ENCODE data around the gene C1QTNF6.
"Not testable (repeated sequence)": the region's sequence is repeated elsewhere in the genome, so short reads cannot be mapped to it uniquely, and the experiment has no call there.

C1QTNF6 gene

DNA sequence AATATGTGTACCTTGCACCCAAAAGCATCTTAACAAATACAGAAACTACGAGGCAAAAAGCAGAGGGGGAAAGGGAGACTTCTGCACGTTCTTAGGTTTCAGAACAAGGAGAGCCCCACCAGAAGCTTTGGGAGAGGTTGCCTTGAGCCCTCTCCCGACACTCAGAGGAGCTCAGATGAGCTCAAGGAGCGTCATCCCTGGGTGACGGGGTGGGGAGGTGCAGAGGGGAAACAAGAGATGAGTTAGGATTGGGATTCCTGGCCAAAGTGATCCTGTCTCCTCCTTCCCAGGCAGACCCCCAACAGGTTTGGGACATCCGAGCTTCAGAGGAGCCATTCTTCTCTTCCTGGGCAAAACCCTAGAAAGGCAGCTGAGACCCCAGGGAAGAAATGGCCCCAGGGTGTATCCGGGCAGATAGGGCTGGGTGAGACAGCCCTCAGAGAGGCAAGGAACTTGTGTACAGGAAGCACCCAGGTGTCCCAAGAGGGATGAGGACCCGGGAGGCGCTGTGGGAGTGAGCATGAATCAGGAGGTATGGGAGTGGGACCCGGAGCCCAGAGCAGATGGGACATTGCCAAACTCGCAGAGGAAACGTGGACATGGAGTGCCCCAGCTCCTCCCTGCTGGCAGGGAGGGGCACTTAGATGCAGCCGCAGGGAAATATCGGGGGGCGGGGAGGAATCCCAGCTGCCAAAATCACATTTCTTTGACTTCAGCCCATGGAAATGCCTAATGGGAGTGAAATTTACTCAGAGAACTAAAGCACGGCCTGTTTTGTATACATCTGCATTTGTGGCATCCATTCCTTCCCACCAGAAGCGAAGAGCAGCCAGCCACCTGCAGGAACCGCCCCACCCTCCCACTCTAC is 12.4 kb downstream of the C1QTNF6 start:
- FAIRE-seq: no peak

DNA sequence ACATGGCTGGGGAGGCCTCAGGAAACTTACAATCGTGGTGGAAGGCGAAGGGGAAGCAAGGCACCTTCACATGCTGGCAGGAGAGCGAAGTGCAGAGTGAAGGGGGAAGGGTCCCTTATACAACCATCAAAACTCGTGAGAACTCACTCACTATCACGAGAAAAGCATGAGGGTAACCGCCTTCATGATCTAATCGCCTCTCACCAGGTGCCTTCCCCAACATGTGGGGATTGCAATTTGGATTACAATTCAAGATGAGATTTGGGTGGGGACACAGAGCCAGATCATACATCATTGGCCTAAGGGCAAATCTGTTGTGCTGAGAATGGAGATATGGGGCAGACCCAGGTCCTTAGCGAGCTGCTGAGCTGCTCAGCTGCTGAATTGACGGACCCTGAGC is 13.1 kb downstream of the C1QTNF6 start:
- no peak for FAIRE-seq

DNA sequence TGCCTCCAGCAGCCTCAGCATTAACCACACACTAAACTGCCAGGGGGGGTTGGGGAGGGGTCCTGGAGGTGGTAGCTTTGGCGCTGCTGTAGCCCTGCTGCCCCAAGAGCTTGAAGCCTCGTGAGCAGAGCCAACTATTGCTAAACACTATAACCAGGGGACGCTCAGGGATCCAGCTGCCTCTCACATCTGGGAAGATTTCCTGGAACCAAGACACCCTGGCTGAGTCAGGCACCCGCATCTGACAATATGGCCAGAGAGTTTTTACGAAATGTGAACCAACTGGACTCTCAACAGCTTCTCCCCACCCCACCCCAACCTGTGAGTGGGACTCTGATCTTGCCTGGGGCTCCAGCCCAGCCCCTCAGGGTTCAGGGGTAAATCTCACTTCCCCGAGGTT is 14.3 kb downstream of the C1QTNF6 start:
- FAIRE-seq: no peak

DNA sequence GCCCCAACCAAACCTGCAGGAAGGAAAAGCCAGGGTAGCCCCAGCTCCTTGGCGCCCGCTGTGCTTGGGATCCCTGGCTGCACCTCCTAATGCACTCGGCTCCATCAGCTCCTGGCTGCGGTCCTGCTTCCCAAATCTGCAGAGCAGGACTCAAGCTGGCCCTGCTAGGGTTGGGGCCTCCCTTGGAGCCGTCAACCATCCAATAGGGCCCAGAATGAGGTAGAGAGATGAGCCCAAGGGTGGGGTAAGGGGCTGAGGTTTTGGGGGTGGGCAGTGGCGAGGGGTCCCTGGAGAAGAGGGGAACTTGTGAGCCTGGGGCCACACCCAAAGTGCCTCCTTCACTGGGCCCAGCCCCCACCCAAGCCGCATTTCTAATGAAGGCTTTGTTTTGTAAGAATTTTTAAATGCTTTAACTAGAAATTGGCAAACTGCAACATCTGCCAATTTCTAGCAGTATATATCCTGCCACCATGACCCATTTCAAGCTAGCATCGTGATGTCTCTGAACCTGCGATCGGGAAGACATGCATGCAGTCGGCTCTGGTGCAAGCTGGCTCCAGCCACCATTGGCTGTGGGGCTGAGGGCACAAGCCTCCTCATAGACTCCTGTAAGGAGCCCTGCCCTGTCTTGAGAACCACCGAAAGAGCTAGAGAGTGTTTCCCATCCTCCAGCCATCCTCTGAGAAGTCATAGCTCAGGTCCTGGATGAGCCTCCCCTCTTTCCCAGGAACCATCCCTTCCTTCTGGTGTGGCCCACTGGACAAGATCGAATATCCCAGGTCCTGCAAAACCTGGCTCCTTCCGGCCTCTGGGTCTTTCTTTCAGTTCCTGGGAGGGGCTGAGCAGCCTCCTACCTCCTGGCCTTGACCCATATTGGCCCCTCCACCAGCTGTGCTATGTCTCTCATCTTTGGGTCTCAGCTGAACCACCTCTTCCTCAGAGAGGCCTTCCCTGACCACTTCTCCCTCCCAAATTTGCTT is 15.5 kb downstream of the C1QTNF6 start:
- FAIRE-seq: no peak

DNA sequence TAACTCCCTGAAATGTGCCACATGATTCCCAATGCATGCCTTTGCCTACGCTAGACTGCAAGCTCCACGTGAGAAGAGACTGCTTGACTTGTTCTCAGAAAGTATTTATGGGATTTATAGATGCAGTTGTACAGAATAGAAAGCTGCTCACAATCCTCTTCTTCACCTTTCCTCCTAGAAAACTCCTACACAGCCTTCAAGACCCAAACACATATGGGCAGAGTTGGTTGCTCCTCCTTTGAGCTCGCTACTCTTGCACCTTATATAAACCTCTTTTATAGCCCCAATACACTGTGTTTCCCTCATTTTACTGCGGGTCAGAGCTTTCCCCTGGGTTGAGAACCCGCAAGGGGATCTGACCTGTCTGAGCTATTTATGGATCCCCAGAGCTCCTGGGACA is 16.4 kb downstream of the C1QTNF6 start:
- no peak for FAIRE-seq

DNA sequence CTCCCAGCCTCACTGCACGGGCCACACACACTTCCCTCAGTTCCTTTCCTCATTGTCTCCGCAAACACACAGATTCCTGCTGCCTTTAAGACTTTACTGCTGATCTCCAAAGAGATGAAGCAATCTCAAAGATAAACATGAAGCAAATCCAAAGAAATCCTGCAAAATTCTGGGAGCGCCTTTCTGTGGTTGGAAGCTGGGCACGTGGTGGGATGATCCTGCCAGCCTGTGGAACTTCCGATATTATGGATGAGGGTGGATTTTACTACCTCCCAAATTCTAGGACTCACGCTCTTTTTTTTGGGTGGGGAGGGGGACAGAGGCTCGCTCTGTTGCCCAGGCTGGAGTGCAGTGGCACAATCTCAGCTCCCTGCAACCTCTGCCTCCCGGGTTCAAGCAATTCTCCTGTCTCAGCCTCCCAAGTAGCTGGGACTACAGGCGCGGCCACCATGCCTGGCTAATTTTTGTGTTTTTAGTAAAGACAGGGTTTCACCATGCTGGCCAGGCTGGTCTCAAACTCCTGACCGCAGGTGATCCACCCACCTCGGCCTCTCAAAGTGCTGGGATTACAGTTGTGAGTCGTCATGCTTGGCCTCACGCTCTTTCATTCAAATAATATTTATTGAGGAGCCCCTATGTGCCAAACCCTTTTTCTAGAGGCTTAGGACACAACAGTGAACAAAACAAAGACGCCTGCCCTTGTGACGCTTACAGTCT is 17.2 kb downstream of the C1QTNF6 start:
- FAIRE-seq: not testable (repeated sequence)

DNA sequence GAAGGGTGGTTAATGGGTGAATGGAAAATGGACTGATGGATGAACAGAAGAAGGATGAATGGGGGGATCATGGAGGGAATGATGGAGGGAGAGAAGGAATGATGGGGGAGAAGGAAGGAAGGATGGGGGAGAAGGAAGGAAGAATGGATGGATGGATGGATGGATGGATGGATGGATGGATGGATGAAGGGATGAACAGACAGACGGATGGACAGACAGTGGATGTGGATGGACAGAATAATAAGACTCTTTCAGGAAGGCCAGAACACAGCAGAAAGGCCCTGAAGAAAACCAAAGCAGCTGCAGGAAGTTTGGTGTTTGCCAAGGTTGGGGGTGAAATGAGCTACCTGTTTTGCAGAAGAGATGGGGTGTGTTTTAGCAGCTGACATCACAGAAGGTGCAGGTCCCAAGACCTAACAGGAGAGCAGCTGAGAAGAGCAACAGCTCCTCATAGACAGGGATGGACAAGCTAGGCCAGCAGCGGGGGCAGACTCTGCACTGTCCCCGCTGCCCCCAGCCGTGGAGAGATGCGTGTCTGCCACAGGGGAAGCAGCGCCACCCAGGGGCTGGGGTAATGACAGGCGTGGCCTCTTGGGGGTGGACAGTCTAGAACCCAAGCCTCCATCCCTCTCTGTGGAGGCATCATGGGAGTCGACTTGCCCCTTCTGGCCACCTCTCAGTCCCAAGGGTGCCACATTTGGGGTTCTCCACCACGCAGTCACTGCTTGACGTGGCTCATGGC is 17.9 kb downstream of the C1QTNF6 start:
- FAIRE-seq: no peak

DNA sequence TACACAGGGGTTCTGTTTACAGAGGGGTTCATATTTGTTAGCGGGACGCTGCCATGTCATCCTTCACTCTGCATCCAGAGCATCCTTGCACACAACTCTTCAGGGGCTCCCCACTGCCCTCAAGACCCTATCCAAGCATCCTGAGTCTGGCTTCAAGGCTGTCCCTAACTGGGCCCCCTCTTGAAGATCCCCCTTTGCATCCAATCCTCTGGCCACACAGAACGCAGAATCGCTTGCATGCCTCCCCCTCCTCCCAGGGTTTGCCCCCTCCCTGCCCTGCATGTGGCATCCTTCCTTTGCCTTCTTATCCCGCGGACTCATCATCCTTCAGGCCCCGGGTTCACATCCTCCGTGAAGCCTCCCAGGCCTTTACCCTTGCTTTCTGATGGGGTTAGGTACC is 18.6 kb downstream of the C1QTNF6 start:
- FAIRE-seq: no peak

DNA sequence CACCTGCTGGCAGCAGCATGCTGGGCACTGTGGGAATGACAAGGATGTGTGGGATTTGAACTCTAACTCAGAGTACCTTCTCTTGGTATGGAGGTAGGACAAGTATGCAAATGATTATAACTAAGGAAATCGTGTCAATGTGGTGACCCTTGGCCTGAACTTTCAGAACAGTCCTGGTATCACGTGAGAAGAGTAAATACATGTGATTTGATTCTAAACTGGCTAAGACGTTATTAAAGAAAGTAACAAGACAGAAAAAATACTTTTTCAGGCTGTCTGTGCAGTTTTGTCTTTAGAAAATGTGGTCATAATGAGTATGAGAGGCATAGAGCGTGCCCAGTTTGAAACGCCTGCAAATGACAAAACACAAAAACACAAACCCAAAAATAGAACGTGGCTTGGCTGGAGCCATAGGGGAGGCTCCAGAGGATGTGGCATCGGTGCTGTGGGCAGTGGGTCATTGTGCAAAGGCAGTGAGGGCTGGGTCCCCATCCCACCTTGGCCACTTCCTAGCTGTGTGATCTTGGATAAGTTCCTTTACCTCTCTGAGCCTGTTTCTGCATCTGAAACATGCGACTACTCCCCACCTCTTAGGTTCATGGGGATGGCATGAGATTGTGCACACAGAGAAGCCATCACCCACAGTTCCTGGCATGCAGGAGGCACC is 19.9 kb downstream of the C1QTNF6 start:
- FAIRE-seq: no peak

DNA sequence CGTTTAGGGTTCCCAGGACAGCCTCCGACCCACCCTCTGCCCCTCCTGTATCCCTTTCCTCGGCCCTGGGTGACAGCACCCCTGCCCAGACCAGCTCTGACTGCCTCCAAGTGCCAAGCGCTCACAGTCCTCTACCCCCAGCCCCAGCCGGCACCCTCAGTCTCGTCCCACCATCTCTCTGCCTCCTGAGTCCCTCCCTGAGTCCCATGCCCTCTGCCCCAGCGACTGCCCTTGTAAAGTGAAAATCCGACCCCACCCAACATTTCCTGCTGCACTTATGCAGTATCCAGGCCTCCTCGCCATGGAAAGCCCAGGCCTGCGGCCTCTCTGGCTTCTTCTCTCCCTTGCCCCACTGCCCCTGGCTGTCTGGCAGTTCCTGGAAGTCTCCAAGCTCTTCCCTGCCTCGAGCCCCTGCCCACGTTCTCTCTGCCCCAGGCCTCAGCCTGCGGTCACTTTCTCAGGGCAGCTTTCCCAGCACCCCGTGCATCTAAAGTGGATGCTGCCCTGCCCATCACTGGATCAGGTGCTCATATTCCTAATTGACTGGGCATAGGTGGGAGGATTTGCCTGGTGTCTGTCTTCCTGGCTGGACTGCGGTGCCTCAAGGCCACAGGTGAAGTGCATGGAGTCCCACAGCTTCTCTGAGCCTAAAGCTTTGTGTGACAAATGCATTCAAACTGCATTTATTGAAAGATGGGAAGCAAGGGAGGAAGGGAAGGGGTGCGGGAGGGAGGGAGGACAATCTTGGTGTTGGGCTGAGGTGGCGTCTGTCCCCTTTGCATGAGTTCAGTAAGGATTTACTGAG is 20.7 kb downstream of the C1QTNF6 start:
- FAIRE-seq: no peak

DNA sequence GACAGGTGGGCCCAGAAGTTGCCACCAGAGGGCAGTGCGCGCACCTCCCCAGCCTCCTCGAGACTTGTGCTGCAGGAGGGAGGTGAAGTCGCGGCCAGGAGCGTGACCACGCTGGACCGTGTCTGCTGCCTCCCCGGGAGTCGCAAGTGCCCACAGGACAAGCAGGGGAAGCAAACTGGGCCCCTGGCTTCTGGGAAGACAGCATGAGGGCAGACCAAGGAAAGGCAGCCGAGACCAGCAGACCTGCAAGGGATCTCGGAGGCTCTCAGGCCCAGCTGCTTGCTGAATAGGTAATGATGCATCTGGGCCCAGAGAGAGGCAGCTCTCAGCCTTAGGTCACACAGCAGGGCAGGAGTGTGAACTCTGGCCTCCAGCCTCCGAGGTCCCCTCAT is 21.4 kb downstream of the C1QTNF6 start:
- FAIRE-seq: no peak

DNA sequence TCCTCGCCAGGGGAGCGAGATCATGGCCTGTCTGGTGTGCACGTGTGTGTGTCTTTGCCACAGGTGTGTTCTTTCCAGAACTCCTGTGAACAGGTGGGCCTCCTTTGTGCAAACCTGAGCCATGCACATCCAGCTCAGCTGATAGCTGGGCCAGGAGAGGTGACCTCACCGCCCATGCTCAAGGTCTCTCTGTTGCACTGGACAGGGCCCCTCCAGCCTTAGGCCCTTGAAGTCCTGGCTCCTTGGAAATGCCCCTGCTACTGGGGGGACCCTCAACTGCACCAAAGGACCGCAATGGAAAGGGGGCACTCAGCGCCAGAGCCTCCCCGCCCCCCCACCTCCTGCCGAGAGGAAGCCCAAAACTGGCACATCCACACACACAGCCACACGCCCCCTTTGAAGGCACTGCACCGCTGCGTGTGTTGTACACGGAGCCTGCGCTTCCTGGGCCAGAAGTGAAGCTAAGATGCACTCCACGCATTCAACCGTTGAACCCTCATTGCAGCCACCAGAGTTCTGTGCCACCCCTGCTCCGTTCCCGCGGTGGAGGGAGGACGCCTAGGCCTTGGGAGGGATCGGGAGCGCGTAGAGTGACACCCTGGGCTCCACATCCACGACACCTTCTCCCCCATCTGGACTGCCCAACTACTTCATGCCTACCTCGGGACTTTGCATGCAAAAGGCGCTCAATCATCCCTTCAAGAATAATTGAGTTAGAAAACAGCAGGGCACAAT is 21.9 kb downstream of the C1QTNF6 start:
- no peak for FAIRE-seq

DNA sequence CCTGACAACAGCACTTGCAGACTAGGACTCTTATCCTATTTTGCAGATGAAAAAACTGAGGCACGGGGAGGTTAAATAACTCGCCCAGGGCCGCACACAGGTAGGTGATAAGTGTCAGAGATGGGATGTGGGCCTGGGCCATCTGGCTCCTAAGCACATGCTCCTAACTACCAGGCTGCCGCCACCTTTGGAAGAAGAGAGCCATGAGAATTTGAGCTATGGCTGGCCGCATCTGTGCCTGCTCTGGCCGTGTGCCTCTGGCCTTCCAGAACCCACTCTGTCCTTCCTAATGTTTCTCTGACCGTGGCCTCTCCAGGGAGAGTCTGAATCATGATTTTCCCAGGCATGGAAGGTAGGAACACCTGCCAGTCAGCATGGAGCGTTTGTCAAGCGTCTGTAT is 23.0 kb downstream of the C1QTNF6 start:
- no peak for FAIRE-seq

DNA sequence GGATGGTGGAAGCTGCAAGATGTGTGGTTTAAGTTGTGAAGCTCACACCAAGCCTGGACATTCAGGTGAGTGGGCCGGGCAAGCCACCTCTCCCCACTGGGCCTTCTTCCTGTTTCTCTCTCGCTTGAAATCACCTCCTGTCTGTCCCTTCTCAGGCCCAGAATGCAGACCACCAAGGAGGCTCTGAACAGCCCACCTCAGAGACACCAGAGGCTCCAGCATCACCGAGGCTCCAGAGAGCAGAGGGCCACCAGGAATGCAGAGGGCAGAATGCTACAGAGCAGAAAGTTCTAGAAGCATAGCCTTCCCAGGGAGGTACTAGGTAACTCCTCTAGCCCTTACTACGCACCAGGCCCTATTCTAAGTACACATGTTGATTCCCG is 23.6 kb downstream of the C1QTNF6 start:
- FAIRE-seq: no peak

DNA sequence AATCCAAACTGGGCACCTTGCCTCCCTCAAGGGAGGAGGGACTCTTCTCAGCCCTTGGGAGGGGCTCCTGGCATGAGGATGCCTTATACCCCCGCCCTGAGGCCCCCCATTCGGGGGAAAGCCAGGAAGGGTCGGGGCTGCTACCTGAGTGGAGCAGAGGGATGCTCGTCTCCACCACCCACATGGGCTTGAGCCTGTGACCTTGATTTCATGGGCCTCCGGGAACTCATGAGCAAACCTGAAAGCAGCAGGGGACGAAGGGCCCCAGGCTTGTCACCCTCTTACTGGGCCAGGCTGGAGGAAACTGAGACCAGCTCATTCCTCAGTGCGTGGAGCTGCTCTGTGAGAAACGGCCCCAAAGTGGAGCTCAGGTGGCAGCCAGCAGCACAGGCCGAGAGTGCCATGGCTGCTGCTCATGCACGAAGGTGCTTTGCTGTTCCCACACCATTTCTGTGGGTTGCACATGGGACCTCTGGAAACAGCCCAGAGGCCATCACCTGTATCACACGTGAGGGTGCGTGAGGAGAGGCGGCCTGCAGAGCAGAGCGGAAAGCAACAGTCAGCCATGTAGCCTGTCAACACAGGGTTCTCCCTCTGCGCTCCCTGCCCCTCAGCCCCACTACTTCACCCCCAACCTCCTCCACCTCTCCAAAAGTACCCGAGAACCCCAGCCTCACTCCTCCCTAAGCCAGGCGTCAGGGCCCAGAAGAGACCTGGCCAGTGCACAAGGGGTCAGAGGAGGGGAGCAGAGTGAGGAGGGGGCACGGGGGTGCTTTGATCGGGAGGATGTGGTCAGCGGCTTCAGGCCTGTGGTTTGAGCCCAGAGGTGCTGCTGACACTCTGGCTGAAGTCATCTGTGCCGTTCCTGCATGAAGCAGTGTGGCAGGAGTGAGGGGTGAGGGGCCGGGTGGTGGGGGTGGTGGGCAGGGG is 24.2 kb downstream of the C1QTNF6 start:
- FAIRE-seq: no peak

DNA sequence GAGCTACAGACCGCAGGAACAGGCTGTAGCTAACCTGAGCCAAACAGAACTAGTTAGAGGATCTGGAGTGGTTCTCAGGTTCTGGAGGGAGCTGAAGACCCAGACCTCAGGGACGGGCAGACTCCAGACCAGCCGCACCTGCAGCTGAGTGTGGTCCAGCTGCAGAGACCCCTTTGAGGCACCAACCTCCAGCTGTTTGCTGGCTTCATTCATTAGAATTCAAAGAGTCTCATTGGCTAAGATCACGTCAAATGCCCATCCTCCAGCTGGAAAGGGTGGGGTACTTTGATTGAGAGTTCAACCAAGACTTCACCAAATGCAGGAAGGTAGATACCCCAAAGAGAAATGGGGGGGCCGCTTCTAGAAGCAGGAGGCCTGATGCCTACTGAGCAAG is 25.0 kb downstream of the C1QTNF6 start:
- FAIRE-seq: no peak

DNA sequence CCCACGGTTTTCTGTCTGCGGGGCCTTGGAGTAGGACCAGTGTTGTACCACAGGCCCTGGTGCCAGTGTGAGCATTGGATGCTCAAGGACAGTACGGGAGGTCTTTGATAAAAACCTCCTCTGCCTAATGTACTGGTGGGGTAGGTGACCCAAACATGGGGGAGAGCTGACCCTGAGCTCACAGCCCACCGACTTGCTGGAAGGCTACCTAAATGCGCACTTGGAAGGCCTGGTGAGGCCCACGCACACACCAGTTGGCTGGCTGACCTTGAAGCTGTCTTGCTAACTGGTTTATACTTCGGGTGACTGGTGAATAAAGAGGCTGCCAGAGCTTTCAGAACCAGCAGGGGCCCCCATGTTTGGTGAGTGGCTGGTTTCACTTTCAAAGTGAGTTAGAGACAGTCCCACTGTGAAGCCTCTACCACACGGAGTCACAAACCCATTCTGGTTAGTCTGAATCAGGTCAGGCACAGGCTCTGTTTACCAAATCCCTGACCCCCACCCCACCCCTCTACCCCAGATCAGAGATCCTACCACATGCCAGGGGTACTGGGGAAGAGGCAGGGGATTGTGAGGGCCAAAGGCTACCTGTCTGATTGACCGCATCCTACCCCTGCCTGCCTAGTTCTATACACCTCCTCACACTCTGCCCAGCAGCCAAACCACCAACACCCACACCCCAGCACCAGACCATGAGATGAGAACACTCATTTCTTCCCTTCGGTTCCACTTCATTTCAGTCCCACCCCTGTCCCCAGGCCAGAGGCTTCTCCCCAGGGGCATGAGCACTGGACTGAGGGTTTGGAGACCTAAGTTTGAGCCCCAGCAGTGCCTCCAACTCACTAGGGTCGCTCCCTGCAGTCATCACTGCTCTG is 25.6 kb downstream of the C1QTNF6 start:
- FAIRE-seq: no peak

DNA sequence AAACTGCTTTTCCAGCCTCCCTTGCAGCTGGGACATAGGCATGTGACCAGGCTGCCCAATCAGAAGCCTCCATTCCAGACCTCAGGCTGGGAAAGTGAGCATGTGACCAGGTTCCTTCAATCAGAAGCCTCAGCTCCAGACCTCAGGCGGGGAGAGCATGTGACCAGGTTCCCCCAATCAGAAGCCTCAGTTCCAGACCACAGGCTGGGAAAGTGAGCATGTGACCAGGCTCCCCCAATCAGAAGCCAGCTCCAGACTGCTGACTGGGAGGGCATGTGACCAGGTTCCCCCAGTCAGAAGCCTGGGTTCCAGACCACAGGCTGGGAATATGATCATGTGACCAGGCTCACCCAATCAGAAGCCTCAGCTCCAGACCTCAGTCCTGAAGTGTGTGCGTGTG is 26.6 kb downstream of the C1QTNF6 start:
- no peak for FAIRE-seq

Measured in islet of Langerhans (tissue), 1 donor.